ENCODE measurements around the gene C16orf95.

DNA sequence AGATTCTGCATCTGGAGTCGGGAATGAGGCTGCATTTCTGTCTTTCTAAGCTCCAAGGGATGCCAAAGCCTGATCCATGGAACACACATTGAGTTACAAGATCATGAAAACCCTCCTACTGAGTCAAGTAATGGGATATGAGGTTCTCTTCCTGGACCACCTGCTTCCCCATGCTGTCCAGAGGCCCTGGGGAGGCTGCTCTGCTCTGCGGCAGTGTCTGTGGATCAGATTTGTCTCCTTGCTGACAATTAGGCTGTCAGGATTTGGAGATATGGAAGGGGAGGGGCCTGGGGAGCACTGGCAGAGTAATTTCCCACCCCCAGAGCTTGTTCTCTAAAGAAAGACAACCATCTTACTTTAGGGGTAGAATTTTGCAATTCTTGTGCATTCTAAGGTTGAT, 33.0 kb downstream of the C16orf95 start:
- TF ChIP-seq, protein P1, sequence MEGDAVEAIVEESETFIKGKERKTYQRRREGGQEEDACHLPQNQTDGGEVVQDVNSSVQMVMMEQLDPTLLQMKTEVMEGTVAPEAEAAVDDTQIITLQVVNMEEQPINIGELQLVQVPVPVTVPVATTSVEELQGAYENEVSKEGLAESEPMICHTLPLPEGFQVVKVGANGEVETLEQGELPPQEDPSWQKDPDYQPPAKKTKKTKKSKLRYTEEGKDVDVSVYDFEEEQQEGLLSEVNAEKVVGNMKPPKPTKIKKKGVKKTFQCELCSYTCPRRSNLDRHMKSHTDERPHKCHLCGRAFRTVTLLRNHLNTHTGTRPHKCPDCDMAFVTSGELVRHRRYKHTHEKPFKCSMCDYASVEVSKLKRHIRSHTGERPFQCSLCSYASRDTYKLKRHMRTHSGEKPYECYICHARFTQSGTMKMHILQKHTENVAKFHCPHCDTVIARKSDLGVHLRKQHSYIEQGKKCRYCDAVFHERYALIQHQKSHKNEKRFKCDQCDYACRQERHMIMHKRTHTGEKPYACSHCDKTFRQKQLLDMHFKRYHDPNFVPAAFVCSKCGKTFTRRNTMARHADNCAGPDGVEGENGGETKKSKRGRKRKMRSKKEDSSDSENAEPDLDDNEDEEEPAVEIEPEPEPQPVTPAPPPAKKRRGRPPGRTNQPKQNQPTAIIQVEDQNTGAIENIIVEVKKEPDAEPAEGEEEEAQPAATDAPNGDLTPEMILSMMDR (IDR thresholded peaks at IDR 0.05): no peak
- TF ChIP-seq POLR2A (IDR thresholded peaks at IDR 0.05): no peak
- no peak for TF ChIP-seq EP300 (IDR thresholded peaks at IDR 0.05)
- no peak for TF ChIP-seq POLR2AphosphoS5 (IDR thresholded peaks at IDR 0.05)

Measured in sigmoid colon (tissue), 4 donors.